ENCODE measurements around the gene RASD2. TPM values are rescaled to one million over a fixed set of nuclear protein-coding genes. Genes with fewer than 3 reads are reported as not detected.

The RASD2 gene
- total and polyA plus RNA-seq, 7 donors = 2.0 to 6.1 (median 3.5) TPM

- no peaks in the 10 kb centered on the region for H3K36me3 ChIP-seq (ENCODE audit: insufficient read depth in 1 of 2, low read depth in 1 of 2)
- intact Hi-C loops (cut with DNase I) = no loop called here
- H3K27me3 ChIP-seq (ENCODE audit: insufficient read depth in 3 of 3, low read length in 2 of 3) = no peaks in the 10 kb centered on the region
- TF ChIP-seq, protein P1, sequence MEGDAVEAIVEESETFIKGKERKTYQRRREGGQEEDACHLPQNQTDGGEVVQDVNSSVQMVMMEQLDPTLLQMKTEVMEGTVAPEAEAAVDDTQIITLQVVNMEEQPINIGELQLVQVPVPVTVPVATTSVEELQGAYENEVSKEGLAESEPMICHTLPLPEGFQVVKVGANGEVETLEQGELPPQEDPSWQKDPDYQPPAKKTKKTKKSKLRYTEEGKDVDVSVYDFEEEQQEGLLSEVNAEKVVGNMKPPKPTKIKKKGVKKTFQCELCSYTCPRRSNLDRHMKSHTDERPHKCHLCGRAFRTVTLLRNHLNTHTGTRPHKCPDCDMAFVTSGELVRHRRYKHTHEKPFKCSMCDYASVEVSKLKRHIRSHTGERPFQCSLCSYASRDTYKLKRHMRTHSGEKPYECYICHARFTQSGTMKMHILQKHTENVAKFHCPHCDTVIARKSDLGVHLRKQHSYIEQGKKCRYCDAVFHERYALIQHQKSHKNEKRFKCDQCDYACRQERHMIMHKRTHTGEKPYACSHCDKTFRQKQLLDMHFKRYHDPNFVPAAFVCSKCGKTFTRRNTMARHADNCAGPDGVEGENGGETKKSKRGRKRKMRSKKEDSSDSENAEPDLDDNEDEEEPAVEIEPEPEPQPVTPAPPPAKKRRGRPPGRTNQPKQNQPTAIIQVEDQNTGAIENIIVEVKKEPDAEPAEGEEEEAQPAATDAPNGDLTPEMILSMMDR (IDR thresholded peaks at IDR 0.05) = no peak
- peak; percentile 70 to 83 for DNase-seq
- H3K4me3 ChIP-seq = no peak overlapping the region
- peak overlapping the region; percentile 87 for H3K27ac ChIP-seq
- peak; percentile 76 to 86 (median 82) for ATAC-seq
- H3K4me1 ChIP-seq = peaks cover 56% of the 10 kb centered on the region
- 30 to 69% (median 44%) methylated on average over 9 of the region's 9 CpGs for WGBS, 3 donors
- no peaks in the 10 kb centered on the region for H3K9me3 ChIP-seq
Observed at GRCh38 chr22:35601743-35602615, 61.3 kb downstream of the RASD2 start.

Other genes with a start within 250 kb of the RASD2 start
- 100 to 1,000 TPM in 3 of 4 donors, 10 to 100 TPM in 1; 91.7 to 187 (median 156) TPM for gene TOM1, start 240.9 kb upstream of the RASD2 start, total RNA-seq
- gene TOM1, start 240.9 kb upstream of the RASD2 start, polyA plus RNA-seq = 100 to 1,000 TPM in 1 of 3 donors, 10 to 100 TPM in 2; 69.7 to 116 (median 92.4) TPM
- gene HMOX1, start 159.7 kb upstream of the RASD2 start, total RNA-seq = 100 to 1,000 TPM in 1 of 4 donors, 10 to 100 TPM in 3; 23.7 to 238 (median 50.5) TPM
- gene HMOX1, start 159.7 kb upstream of the RASD2 start, polyA plus RNA-seq = 100 to 1,000 TPM in 2 of 3 donors, 10 to 100 TPM in 1; 20.5 to 249 (median 167) TPM
- 10 to 100 TPM in 3 of 4 donors, 1 to 10 TPM in 1; 9.1 to 13.6 (median 10.9) TPM for gene MCM5, start 140.7 kb upstream of the RASD2 start, total RNA-seq
- gene MCM5, start 140.7 kb upstream of the RASD2 start, polyA plus RNA-seq = 1 to 10 TPM; 6.4 to 7.3 (median 6.9) TPM
- 1,000 to 10,000 TPM; 6,836 to 9,981 (median 8,612) TPM for gene MB, start 76.5 kb downstream of the RASD2 start, total RNA-seq
- gene MB, start 76.5 kb downstream of the RASD2 start, polyA plus RNA-seq = over 10,000 TPM in 2 of 3 donors, 1,000 to 10,000 TPM in 1; 9,385 to 12,606 (median 10,019) TPM
- gene APOL6, start 107.6 kb downstream of the RASD2 start, total RNA-seq = 1 to 10 TPM; 1.8 to 9.5 (median 6.1) TPM
- 1 to 10 TPM in 2 of 3 donors, under 1 TPM in 1; 0.87 to 2.4 (median 1.0) TPM for gene APOL6, start 107.6 kb downstream of the RASD2 start, polyA plus RNA-seq
- gene APOL5, start 177.0 kb downstream of the RASD2 start, total RNA-seq = under 1 TPM in 1 of 4 donors, not detected in 3; 0.45 TPM
- under 1 TPM; 0.04 to 0.15 (median 0.04) TPM for gene APOL5, start 177.0 kb downstream of the RASD2 start, polyA plus RNA-seq